Stimulated activated CD8-positive, alpha-beta memory T cell treated with anti-CD3 and anti-CD28 coated beads, Interleukin-7, amount 100 ng/mL, for 1 hour (primary cell): ENCODE results near the gene LAMB4.

ENCODE experiments used
- DNase-seq, 2 donors: peaks; one replicate each; pipeline ENCODE4 v3.0.0-alpha.2; 2020; ENCODE audit warnings: low read depth in 2 of 2

LAMB4 gene

DNA sequence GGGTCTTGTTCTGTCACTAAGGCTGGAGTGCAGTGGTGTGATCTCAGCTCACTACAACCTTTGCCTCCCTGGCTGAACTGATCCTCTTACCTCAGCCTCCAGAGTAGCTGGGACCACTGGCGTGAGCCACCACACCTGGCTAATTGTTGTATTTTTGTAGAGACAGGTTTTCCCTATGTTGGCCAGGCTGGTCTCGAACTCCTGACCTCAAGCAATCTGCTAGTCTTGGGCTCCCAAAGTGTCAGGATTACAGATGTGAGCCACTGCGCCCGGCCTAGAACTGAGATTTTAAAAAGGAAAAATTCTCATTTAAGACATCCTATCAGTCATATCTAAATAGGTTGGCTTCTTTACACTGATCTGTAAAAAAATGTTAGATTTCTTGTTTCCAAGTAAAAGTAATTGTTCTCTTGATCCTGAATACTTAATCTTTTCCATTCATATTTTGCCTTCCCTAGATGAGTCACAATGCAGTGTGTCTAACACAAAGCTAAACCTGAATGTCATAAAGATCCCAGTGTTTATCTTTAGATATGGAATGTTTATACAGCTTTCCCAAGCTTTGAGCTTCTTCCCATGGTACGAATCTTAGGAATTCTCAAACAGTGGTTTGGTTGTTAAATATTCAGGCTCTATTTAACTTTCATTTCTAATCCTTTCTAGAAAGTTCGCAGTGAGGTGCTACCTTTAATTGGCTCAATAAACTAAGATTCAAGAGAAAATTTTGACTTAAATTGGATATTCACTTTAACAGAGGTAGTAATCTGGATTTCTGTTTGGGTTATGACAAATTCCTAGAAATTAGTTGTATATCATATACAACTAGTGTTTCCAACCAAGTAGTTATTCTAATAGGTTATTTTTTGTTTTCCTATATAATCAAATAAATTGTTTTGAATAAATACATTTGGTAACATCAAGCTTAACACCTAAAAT lies 115.1 kb downstream of the LAMB4 start:
- no peak for DNase-seq

DNA sequence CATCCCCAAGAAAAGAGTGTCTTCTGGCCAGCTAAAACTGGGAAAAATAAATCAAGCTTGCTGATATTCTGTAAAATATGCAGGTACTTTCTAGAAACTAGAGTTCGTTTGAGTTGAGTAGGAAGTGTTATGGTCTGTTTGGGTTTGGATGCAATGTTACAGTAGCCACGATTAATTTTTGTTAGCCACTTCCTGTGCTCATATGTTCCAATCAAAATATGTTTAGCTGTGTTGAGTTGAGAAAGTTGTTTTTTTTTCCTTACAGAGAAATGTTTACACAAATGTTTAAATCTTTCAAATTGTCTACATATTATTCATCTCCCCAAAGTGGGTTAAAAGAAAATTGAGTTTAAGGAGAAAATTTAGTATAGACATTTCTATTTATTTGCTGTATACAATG lies 115.9 kb downstream of the LAMB4 start:
- DNase-seq = no peak

DNA sequence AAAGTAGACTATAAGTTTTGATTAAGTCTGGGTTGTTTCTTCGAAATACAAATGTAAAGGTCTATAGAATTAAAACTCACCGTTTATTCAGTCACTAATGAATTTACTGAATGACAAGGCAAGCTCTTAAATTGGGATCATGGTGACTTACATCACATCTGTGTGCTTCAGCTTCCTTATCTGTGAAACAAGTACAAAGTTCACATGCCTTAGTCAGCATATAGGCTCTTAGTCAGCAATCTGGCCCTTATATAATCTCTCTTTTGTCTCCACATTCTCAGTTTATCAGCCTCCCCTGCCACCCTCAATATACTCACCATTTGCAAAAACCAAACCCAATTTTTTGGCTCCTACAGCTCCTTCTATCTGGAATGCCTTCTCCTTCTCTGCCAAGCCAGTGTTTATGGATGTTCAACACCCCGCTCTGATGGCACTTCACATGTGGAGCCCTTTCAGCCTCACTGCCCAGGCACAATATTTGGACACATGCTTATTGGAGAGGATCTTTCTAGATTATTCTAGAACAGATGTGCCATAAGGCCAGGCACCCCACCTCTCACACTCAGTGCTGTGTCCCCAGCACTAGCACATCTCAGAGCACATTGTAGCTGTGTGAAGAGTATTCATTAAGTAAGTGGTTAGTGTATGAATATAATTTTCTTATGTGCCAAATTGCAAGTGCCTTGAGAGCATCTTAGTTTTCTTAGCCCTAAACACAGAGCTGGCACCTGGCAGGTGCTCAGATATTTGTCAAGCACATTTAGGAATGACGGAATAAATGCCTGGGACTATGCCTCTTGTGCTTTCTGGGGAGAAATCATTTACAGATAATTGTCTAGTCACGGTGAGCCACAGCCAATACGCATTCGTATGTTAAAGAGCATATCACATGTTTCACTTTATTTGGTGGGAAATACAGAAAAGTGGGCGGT lies 117.4 kb downstream of the LAMB4 start:
- DNase-seq = no peak

DNA sequence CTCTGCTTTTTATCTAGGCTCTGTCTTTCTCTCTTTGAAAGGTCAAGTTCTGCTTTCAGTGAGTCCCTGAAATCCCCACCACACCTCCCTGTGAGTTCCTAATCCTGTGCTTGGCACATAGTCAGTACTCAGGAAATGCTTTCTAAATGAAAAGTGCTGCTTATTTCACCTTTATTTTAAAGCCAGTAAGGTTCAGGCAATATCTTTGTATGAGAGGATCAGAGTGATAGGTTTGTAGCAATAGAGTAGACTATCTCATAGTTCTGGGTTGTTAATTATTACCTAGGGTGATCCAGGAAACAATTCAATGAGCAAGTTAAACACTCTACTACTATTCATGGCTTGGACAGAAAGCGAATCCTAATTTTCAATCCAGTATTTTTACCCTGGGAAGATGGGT lies 119.8 kb downstream of the LAMB4 start:
- DNase-seq = no peak

DNA sequence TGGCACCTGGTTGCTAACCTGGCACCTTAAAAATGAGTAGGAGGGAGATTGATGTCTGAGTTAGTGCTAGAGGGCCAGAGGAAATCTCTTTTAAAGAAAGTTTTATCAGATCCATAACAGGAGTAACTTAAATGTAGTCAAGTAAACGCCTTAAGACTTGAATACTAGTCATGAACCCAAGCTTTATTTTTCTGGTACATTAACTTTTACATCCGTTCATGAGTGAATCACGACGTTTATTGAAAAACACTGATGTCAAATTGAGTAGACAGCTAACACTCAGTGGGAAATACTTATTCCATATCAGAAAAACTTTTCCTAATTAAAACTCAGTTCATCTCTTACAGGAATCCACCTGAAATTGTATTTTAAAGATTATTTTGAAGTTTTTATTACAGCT lies 120.3 kb downstream of the LAMB4 start:
- no peak for DNase-seq

DNA sequence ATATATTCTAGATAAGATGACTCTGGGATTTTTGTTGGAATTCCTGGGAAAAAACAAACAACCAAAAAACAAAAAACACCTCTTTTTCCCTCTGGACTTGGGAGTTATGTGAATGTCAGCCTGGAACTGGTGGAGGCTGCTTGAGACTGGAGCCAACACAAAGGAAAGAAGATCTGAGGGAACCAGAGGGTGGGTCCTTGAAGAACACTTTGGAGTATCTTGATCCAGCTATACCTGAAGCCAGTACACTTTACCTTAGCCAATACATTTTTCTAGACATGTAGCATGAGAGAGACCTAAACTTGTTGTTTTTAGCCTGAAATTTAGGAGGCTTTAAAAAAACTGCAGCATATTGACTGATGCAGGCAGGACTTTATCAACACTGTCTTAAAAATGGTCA lies 121.3 kb downstream of the LAMB4 start:
- DNase-seq = no peak

DNA sequence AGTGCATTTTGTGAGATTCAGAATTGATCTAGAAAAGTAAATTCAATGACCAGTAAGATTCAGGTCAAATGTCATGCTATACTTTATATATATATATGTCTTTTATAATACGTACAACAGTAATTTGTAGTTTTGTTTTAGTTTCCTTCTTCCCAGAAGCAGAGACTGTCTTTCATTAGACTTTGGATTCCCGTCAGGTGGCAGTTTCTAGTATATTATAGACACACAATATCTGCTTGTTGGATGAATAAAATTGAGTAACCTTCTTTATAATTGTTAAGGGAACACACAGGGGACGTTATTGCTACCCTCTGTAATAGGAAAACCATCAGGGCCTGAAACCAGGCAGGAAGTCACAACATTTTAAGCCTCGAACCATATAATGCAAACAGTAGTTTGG lies 121.9 kb downstream of the LAMB4 start:
- DNase-seq = no peak

DNA sequence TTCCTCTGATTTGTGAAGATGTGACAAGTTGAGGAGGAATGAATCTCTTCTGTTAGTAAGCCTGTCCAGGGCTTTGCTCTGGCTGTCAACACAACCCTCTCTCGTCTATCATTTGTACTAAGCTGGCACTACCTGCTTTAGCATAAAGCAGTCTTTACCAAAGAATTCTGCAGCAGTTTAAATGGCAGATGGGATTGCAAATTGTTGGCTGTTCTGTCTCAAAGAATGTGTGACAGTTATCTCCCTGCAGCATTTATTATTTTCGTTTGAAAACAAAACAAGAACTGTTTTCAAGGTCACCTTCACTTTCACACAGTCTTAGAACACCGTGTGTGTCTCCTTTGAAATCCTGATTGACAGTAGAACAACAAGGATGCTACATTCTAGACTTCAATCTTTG lies 122.4 kb downstream of the LAMB4 start:
- no peak for DNase-seq

DNA sequence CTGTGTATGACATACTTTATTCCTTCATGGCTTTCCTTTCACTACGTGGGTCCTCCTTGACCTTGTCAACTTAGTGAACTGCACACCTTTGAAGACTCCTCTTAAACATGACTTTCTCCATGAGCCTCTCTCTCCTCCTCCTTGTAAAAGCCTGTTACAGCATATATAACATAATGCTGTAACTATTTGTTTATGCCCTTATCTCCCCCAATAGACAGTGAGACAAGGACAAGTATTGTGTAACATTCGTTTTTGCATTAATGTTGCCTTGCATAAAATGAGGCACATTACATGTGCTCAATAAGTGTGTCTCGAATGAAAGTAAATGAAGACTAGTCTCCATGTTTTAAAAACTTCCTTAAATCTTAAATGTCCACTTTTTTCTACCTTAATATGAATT lies 122.9 kb downstream of the LAMB4 start:
- no peak for DNase-seq

DNA sequence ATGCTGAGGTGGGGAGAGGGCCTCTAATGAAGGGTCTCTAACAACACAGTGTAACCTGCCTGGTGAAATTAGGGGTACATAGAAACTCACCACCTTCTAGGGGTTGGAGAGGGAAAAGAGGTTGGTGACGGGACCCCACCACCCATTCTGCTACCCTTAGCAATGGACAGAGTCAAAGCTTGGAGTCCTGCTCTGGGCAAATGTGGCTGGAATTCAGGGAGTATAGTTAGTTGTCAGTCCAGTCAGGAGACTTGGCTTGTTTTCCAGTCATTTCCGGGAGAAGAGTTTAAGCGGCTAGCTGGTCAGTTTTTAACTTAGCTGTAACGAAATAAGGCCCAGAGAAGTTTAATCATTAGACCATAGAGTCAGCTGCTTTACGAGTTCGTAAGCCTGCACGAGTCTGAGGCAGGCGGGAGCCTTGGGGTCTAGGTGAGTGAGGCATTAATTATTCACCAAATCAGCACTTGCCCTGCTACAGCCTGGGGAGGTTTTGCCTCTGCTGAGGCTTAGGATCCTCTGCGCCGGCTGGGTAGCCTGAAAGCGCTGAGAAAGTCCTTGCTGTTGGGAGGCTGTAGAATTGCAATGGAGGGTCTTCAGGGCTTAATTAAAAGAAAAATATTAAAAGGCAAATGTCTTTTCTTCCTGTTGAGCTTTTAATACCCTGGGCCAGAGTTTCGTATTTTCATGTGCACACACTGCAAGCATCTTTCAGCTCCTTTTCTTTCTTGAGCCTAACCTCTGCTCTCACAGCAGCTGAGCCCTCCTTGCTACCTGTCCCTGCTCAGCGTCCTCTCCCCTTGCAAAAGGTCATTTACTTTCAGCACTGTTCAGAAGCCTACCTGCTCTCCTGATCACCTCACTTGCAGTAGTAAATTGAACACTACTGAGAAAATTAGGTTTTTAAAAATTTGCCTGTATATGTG lies 125.7 kb downstream of the LAMB4 start:
- no peak for DNase-seq

DNA sequence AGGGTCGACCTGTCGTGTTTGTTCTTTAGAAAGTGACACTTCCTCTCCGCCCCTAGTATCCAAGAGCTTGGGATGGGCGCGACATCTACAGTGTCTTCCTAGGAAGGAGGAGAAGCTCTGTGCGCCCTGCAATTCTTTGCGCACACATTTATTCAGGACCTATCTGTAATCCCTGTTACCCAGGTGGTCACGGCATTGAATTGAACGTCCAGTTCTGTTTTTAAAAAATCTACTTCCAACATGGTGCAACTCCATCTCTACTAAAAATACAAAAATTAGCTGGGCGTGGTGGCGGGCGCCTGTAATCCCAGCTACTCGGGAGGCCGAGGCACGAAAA lies 126.6 kb downstream of the LAMB4 start:
- no peak for DNase-seq

DNA sequence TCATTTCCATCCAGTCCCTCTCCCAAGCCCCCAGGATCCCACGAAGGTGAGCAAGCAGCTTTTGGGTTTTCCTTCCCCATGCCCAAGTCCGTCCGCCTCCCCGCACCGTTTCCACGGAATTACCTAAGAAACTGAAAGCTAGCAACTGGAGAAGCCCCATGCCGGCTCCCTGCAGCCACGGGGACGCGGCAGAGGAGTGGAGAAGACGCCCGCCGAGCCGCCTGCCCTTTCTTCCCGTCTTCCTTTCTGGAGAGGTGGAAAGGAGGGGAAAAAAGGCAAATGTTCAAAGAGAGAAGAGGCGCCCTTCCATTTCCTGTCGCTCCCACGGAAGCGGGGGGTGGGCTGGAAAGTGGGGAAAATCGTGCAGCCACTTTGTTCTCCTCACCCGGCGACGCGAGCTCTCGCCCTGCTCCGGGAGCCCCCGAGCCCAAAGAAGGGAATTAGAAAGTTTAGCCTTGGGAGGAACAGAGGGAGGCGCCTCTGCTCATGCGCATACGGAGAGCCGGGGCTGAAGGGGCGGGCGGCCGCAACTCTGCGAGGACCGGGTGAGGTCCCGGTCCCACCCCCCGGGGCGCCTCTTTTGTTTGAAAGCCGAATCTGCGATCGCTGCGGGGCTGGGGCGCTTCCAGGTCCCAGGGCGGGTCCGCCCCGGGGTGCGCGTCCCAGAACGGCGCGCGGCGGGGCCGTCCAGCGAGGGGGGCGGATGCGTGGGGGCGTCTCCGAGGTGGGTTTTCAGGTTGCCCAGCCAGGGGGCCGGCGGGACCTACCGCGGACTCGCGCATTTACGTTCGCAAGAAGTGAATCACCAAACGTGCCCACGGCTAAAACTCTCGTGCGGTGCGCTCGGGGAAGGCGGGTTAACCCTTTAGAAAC lies 127.2 kb downstream of the LAMB4 start, which contains the start of gene LAMB1:
Gene LAMB1, minus strand, starts transcription at position 436 of the 873 bp plus-strand sequence. Its CDS starts 276 bp downstream, at position 160.
- no peak for DNase-seq

DNA sequence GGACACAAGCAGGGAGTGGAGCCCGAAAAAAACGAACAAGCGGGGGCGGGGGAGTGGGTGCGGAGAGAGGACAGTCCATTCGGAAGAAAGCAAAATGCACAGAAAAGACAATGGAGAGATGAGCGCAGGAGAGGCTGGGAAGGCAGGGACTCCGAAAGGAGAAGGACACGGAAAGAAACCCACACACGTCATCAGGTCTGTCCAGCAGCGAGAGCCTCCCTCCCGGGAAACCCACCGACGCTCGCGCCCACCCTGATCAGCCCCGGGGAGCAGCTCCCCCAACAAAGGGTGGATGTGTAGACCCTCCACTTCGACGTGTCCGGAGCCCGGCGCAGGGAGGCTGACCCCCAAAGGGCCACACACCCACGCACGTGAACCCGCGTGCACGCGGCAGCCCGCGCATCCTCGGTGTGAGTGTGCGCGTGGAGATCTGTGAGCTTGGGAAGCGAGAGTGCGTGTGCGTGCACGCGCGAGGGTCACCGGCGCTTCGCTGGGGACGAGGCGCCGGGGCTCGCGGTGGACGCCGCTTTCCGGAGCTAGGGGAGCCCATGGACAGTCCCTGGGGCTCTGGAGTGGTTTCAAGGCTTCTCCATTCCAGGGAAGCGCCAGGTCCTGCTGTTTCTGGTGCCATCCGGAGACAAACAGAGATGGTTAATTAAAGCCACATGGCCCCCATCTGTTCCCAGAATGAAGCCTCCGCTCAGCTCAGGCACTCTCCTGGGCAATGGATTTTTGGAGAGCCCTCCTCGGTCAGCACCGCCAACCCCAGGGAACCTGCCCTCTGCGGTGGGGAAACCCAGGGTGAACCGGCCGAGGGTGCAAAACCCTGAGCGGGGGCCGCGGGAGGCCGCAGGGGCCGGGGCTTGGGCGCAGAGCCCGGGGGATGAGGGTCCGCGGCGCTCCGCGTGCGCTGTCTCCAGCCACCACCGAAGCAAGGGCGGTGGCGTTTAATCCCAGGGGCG lies 128.1 kb downstream of the LAMB4 start:
- DNase-seq = no peak

DNA sequence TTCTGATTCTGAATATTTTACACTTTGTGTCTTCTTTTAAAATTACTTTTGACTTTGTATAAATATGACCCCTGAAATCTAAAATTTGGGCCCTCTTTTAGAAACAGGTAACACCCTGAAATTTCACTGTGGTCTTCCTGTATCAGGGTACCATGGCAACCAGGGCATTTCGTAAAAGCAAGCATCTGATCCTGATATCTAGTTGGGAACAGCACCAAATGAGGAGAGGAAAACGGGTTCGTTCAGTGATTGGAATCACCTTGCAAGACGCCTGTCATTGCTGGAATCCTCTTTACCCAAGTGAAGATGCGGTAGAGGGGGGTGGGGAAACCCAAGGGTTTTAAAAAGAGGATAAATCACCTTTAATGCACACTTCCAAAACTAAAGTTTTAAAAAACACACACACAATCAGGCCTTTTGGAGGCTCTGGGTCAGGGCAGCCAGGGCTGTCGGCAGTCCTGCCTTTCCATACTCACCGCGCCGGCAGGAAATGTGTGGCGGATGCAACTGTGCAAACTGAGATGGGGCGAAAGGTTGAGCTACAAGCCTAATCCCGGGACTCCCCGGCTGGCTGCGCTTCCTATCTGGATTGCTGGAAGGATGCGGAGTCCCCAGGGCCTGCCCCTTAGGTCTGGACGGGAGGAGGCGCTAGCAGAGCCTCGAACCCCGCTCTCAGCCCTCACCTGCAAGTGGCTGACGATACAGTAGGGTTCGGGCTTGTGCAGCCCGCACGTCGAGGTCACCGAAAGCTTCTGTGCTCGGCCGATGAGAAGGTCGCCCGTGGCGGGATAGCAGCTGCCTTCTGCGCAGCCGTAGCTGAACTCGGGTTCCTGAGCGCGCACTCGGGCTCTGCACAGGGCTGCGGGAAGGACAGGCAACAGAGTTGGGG lies 129.0 kb downstream of the LAMB4 start:
- DNase-seq = no peak

DNA sequence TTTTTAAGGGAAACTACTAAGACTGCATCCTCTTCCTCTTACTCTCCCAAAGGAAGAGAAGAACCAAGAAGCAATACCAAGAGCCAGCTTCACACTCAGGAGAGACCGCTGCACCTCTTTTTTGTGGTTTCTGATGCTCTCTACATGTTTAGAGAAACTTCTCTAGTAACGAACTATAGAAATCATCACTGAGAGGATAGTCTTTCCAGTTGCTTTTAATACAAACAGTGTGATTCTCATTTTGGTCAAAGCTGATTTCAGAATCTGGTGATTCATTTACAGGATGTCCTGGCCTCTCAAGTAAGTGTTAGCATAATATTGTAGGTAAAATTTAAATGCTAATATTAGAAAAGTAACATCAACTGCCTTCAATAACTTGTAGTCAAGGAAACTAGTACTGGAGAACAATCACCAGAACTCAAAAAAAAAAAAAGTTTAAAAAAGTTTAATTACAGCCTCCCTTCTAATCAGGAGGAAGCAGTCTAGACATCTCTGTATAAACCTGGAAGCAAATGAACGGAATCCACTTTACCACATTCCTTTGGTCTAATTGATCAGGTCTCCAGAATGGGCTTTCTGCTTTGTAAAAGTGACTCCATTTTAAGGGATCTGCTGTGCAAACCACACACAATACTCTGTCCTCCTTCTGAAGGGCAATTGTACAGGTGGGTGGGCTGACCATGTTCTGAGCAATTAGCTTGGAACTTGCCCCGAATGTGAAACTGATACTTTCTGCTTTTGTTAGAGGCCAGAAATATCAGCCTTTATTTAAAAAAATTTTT lies 130.2 kb downstream of the LAMB4 start:
- DNase-seq = no peak

DNA sequence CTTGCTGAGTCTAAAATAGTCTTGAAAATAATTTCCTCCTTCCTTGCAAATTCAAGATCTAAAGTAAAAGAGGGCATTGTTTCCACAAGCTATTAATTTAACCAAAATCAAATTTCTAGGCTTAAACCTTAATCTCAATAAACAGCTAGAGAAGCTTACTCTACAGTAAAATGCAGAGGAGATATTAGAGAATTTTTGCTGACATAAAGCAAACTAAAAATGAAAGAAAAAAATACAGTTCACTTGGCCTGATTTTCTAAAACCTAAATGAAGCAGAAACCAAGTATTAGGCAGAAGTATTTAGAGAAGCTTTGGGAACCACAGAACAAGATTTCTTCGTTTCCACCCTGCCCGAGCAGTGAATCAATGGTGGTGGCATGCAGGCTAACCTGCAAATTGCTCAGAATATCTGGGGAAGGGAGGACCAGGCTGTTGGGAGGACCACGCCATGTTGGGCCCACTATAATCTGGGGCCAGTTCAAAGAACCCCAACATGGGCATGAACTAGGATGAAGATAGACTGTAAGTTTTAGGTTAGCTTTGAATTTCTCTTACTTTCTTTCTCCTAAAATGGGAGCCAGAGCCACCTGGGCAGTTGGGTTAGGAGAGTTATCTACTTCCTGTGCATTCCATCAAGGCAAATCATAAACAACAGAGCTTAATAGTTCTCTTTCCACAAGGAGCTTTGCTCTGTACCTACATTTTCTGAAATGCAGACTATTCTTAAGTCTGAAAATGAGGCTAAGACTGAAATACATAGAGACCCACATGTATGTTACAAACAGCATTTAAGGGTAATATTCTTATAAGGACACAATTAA lies 131.3 kb downstream of the LAMB4 start:
- no peak for DNase-seq

DNA sequence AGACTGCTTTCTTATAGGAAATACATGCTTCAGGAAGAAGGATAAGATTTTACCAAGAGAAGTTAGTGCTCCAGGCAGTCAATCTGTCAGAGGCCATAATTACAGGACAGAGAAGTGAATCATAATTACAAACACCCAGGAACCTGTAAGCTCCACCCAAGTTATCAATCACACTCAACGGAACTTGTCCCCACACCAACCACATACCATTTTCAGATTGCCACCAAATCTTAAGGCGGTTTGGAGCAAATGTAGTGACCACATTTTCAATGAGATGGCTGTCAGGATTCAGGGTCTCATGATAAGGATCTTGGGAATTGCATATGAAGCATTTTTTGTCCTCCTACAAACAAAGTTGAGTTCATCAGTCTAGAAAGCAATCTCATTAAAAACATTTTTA lies 132.0 kb downstream of the LAMB4 start:
- DNase-seq = no peak
